Ovary (tissue), 9 donors: ENCODE results near the gene GRIN1. TPM values are rescaled to one million over a fixed set of nuclear protein-coding genes. Genes with fewer than 3 reads are reported as not detected.

Experiments
- DNase-seq, 5 donors: peaks; one replicate each; pipeline ENCODE4 v3.0.0-alpha.2; 2019 to 2020
- H3K27ac ChIP-seq, 2 donors: fragments of 200-600 bp; one replicate each; pipeline versions ENCODE4 v1.5.1 to v1.8.0; 2019 to 2022
- H3K27me3 ChIP-seq: fragments of 200-600 bp; one replicate; pipeline ENCODE4 v1.8.0; 2022
- H3K36me3 ChIP-seq: fragments of 200-600 bp; sonication (generic); one replicate; pipeline ENCODE4 v1.5.1; 2019
- H3K4me1 ChIP-seq: one replicate; pipeline ENCODE4 v1.8.1; 2013; ENCODE audit warnings: mild to moderate bottlenecking, moderate library complexity; ENCODE audit not compliant: insufficient read depth
- H3K4me3 ChIP-seq: fragments of 200-600 bp; sonication (generic); one replicate; pipeline ENCODE4 v1.5.1; 2017
- H3K9me3 ChIP-seq, 2 donors: fragments of 200-600 bp in 1 of 2; sonication (generic) in 1 of 2; one replicate each; pipeline versions ENCODE4 v1.5.1 to v1.8.1; 2013 to 2019; ENCODE audit warnings: mild to moderate bottlenecking in 1 of 2, moderate library complexity in 1 of 2
- CTCF ChIP-seq, 3 donors: fragments of 450-650 bp in 2 of 3; fragments of 200-600 bp in 1 of 3; IDR thresholded peaks; one replicate each; pipeline versions ENCODE4 v1.5.1 to v1.8.0; 2016 to 2022; ENCODE audit warnings: antibody characterized with exemption in 3 of 3, mild to moderate bottlenecking in 1 of 3
- EP300 ChIP-seq: sonication (generic); formaldehyde crosslinking; IDR thresholded peaks from one replicate; pipeline ENCODE4 v1.6.1; 2017; ENCODE audit warnings: antibody characterized with exemption
- POLR2A ChIP-seq: fragments of 450-650 bp; IDR thresholded peaks from one replicate; pipeline ENCODE4 v1.6.1; 2017; ENCODE audit warnings: antibody characterized with exemption, mild to moderate bottlenecking, moderate library complexity
- WGBS, 3 donors: extraction: QIAGEN DNeasy Blood & Tissue Kit in 1 of 3; methylation state at CpG; one replicate each; pipeline versions ENCODE4 v1.1.5 to v1.1.7; 2013 to 2017; 5-methylcytosine and 5-hydroxymethylcytosine counted together
- intact Hi-C, 4 donors: fragments of 100-400 bp; cut with DNase I; formaldehyde crosslinking; loops; one replicate each; pipeline versions ENCODE4 v1.11.0 to v1.15.1; 2022 to 2023
- polyA plus RNA-seq, 2 donors: library from polyadenylated mRNA; stranded (reverse); fragments of 200-250 nt in 1 of 2; fragments of 350-450 nt in 1 of 2; fragmentation: Illumina TruSeq in 1 of 2; extraction: RNeasy Lipid Tissue Mini Kit (QIAGEN cat#74804) in 1 of 2; gene quantifications; one replicate each; pipeline ENCODE4 v1.2.3, GENCODE V29; 2013 to 2014
- total RNA-seq, 7 donors: library from RNA; depleted of rRNA in 2 of 7; stranded (reverse); fragments of >200 nt in 2 of 7; fragmentation: NEBNext Ultra II Directional in 3 of 7; extraction: Animal tissue kit (Norgen Biotek cat#: 25700) in 3 of 7; gene quantifications; one replicate each; pipeline versions ENCODE4 v1.1.0 to v1.2.4, GENCODE V29; 2016 to 2023
- donor health status: DM: no; HTN: no; CAD: no; lungs with moderate emphysema.
- donor health status: DM: no; HTN: no; CAD: no.
- donor health status: Bipolar disorder and iron deficiency.
- donor health status: DM: yes; HTN: yes; CAD: no.
- donor health status: DM: no; HTN: no; CAD: no.
- donor health status: DM: yes; HTN: yes; CAD: no.

The GRIN1 gene
- total and polyA plus RNA-seq, 9 donors: 0.15 TPM; not detected in 8

- 92 to 94% (median 92%) methylated on average over 27 to 31 of the region's 31 CpGs for WGBS, 3 donors
- Histone ChIP-seq H3K27ac (no peak overlapping the region), H3K4me3 (no peak overlapping the region), H3K36me3 (no peaks in the 10 kb centered on the region), H3K27me3 (no peaks in the 10 kb centered on the region), H3K4me1 (no peaks in the 10 kb centered on the region), H3K9me3 (no peaks in the 10 kb centered on the region)
- intact Hi-C loops: no loop called here
- DNase-seq: no peak
- TF ChIP-seq CTCF (IDR thresholded peaks at IDR 0.05) (no peak), POLR2A (no peak), EP300 (no peak)
These were observed 32.9 kb upstream of the GRIN1 start for GRCh38 chr9:137105814-137106661.

- no peak for DNase-seq
- no peak overlapping the region for H3K4me3 ChIP-seq
- no peak overlapping the region for H3K27ac ChIP-seq
- no peaks in the 10 kb centered on the region for H3K36me3 ChIP-seq
- TF ChIP-seq CTCF (IDR thresholded peaks at IDR 0.05) (no peak), POLR2A (no peak), EP300 (no peak)
- intact Hi-C loops: no loop called here
- H3K4me1 ChIP-seq: no peaks in the 10 kb centered on the region
- no peaks in the 10 kb centered on the region for H3K27me3 ChIP-seq
- 89 to 90% (median 89%) methylated on average over 23 to 27 of the region's 27 CpGs for WGBS, 3 donors
- H3K9me3 ChIP-seq: no peaks in the 10 kb centered on the region
These were observed 32.2 kb upstream of the GRIN1 start for GRCh38 chr9:137106662-137107250.

- Histone ChIP-seq H3K9me3 (no peaks in the 10 kb centered on the region), H3K4me3 (no peak overlapping the region), H3K27ac (no peak overlapping the region), H3K27me3 (no peaks in the 10 kb centered on the region), H3K4me1 (no peaks in the 10 kb centered on the region), H3K36me3 (no peaks in the 10 kb centered on the region)
- 83 to 89% (median 85%) methylated on average over 20 to 27 of the region's 27 CpGs for WGBS, 3 donors
- TF ChIP-seq CTCF (IDR thresholded peaks at IDR 0.05) (no peak), EP300 (no peak), POLR2A (no peak)
- intact Hi-C loops: no loop called here
- DNase-seq: no peak
These were observed 31.5 kb upstream of the GRIN1 start for GRCh38 chr9:137107312-137107921.

- H3K4me1 ChIP-seq: no peaks in the 10 kb centered on the region
- H3K27ac ChIP-seq: no peak overlapping the region
- H3K9me3 ChIP-seq: no peaks in the 10 kb centered on the region
- 87 to 95% (median 90%) methylated on average over 16 to 17 of the region's 17 CpGs for WGBS, 3 donors
- H3K4me3 ChIP-seq: no peak overlapping the region
- no peaks in the 10 kb centered on the region for H3K27me3 ChIP-seq
- no peak for DNase-seq
- TF ChIP-seq POLR2A: no peak
- TF ChIP-seq CTCF (IDR thresholded peaks at IDR 0.05): no peak
- no peak for TF ChIP-seq EP300
- intact Hi-C loops: no loop called here
- H3K36me3 ChIP-seq: no peaks in the 10 kb centered on the region
These were observed 31.0 kb upstream of the GRIN1 start for GRCh38 chr9:137107982-137108381.
